GM12891 (cell line): ENCODE data around the gene POLE2.

Experiments
- POLR2A ChIP-seq: IDR thresholded peaks from 2 replicates; pipeline ENCODE4 v1.6.1; 2011; ENCODE audit warnings: low read depth, low read length, control low read depth
- POLR2AphosphoS5 ChIP-seq: IDR thresholded peaks from 2 replicates; pipeline ENCODE4 v1.6.1; 2011; ENCODE audit warnings: low read depth, low read length, control low read depth

GRCh38 chr14:49677643-49678042, 10.4 kb downstream of the POLE2 start:
- TF ChIP-seq POLR2A (no peak), POLR2AphosphoS5 (no peak)
